H1 (cell line): ENCODE data around the gene POGZ. TPM values are rescaled to one million over a fixed set of nuclear protein-coding genes. Genes with fewer than 3 reads are reported as not detected.

Source experiments
- CTCF ChIA-PET: fragments of 300-600 bp; sonication (Branson Sonifier 250); formaldehyde crosslinking; loops from one replicate; lab custom pipeline; 2021; ENCODE audit not compliant: partially characterized antibody; lab: Charles Lee
- POLR2A ChIA-PET: fragments of 300-600 bp; sonication (Branson Sonifier 250); formaldehyde crosslinking; loops from one replicate; lab custom pipeline; 2021; ENCODE audit warnings: inconsistent platforms; ENCODE audit not compliant: partially characterized antibody; lab: Charles Lee
- DNase-seq, 2 experiments: peaks; one replicate each; pipeline versions ENCODE4 v3.0.0 to v3.0.0-alpha.2; 2010 to 2022; ENCODE audit warnings: low spot score in 2 of 2, low read depth in 1 of 2, mixed read lengths in 1 of 2
- FAIRE-seq: peaks from 2 replicates; lab custom pipeline; 2011; peaks lifted over from hg19 to GRCh38; lab: Jason Lieb, UNC
- H2AFZ ChIP-seq: 2 replicates; pipeline ENCODE4 v1.8.1; 2012; ENCODE audit warnings: low read length, inconsistent platforms
- H2AK5ac ChIP-seq: 2 replicates; pipeline ENCODE4 v1.6.1; 2013; ENCODE audit warnings: low read depth, low read length
- H2BK120ac ChIP-seq: replicated peaks from 2 replicates; pipeline ENCODE3; 2013; ENCODE audit warnings: low read depth, low read length, inconsistent platforms
- H2BK12ac ChIP-seq: 2 replicates; pipeline ENCODE4 v1.6.1; 2013; ENCODE audit warnings: low read depth, low read length
- H2BK15ac ChIP-seq: 2 replicates; pipeline ENCODE4 v1.6.1; 2013; ENCODE audit warnings: low read length
- H2BK20ac ChIP-seq: 2 replicates; pipeline ENCODE4 v1.6.1; 2013; ENCODE audit warnings: low read length
- H2BK5ac ChIP-seq: 2 replicates; pipeline ENCODE4 v1.6.1; 2013; ENCODE audit warnings: low read depth, low read length
- H3K14ac ChIP-seq: 2 replicates; pipeline ENCODE4 v1.6.1; 2013; ENCODE audit warnings: inconsistent platforms; ENCODE audit not compliant: insufficient read length
- H3K18ac ChIP-seq: 2 replicates; pipeline ENCODE4 v1.6.1; 2013; ENCODE audit warnings: low read length; ENCODE audit errors: extremely low read depth
- H3K23ac ChIP-seq: 2 replicates; pipeline ENCODE4 v1.6.1; 2013; ENCODE audit warnings: inconsistent platforms; ENCODE audit not compliant: insufficient read length
- H3K23me2 ChIP-seq: 2 replicates; pipeline ENCODE4 v1.6.1; 2013; ENCODE audit warnings: low read depth, low read length
- H3K27ac ChIP-seq: 2 replicates; pipeline ENCODE4 v1.6.1; 2011; ENCODE audit warnings: low read depth, low read length, inconsistent platforms
- H3K27me3 ChIP-seq, 4 experiments: replicated peaks in 1 of 4; 1 replicate in 1 of 4; 2 replicates in 3 of 4; pipeline versions ENCODE4 v1.6.1 to v1.8.1; 2011 to 2013; ENCODE audit warnings: low read length in 3 of 4, mild to moderate bottlenecking in 3 of 4, inconsistent platforms in 2 of 4, mixed read lengths in 2 of 4, moderate library complexity in 1 of 4; ENCODE audit not compliant: control insufficient read depth in 3 of 4, insufficient read depth in 3 of 4; ENCODE audit errors: extremely low read depth in 1 of 4
- H3K36me3 ChIP-seq, 4 experiments: 2 replicates each; pipeline versions ENCODE4 v1.6.1 to v1.8.1; 2011 to 2013; ENCODE audit warnings: mild to moderate bottlenecking in 4 of 4, low read length in 3 of 4, moderate library complexity in 2 of 4, control low read depth in 1 of 4, inconsistent platforms in 1 of 4; ENCODE audit not compliant: insufficient read depth in 4 of 4, control insufficient read depth in 2 of 4
- H3K4ac ChIP-seq: replicated peaks from 2 replicates; pipeline ENCODE3; 2013; ENCODE audit warnings: low read length, low read depth, mixed read lengths, inconsistent platforms; ENCODE audit not compliant: insufficient read length
- H3K4me1 ChIP-seq, 4 experiments: replicated peaks in 1 of 4; 1 replicate in 1 of 4; 2 replicates in 3 of 4; pipeline versions ENCODE4 v1.6.1 to v1.8.1; 2011 to 2013; ENCODE audit warnings: low read length in 3 of 4, inconsistent platforms in 2 of 4, mixed read lengths in 1 of 4; ENCODE audit not compliant: insufficient read depth in 4 of 4, control insufficient read depth in 3 of 4
- H3K4me2 ChIP-seq, 2 experiments: 2 replicates each; pipeline versions ENCODE4 v1.6.1 to v1.8.1; 2011 to 2013; ENCODE audit warnings: low read depth in 2 of 2, low read length in 2 of 2, control low read depth in 1 of 2, inconsistent platforms in 1 of 2, mild to moderate bottlenecking in 1 of 2; ENCODE audit not compliant: insufficient read depth in 1 of 2
- H3K4me3 ChIP-seq, 4 experiments: fragments of 200-600, 300-600 bp in 1 of 4; sonication (generic), shearing (Covaris generic), sonication (Bioruptor Twin) in 1 of 4; 2 replicates each; pipeline versions ENCODE4 v1.5.1 to v1.8.1; 2011 to 2016; ENCODE audit warnings: low read length in 4 of 4, low read depth in 3 of 4, control low read depth in 2 of 4, inconsistent platforms in 2 of 4, mild to moderate bottlenecking in 2 of 4, mixed read lengths in 1 of 4, moderate library complexity in 1 of 4; ENCODE audit not compliant: insufficient read depth in 2 of 4; ENCODE audit errors: extremely low read depth in 1 of 4
- H3K56ac ChIP-seq: replicated peaks from 2 replicates; pipeline ENCODE3; 2013; ENCODE audit warnings: low read depth, mild to moderate bottlenecking, mixed read lengths, low read length, inconsistent platforms; ENCODE audit not compliant: insufficient read length
- H3K79me1 ChIP-seq: 2 replicates; pipeline ENCODE4 v1.6.1; 2013; ENCODE audit warnings: low read depth, low read length, control low read depth
- H3K79me2 ChIP-seq, 2 experiments: 2 replicates each; pipeline versions ENCODE4 v1.6.1 to v1.8.1; 2012 to 2013; ENCODE audit warnings: low read length in 2 of 2, mild to moderate bottlenecking in 2 of 2, inconsistent platforms in 1 of 2; ENCODE audit not compliant: insufficient read depth in 2 of 2, control insufficient read depth in 1 of 2
- H3K9ac ChIP-seq, 4 experiments: replicated peaks in 1 of 4; 1 replicate in 1 of 4; 2 replicates in 3 of 4; pipeline versions ENCODE4 v1.6.1 to v1.8.1; 2011 to 2013; ENCODE audit warnings: low read depth in 3 of 4, low read length in 3 of 4, control low read depth in 2 of 4, mild to moderate bottlenecking in 2 of 4, moderate library complexity in 2 of 4, inconsistent platforms in 1 of 4; ENCODE audit errors: extremely low read depth in 1 of 4
- H3K9me3 ChIP-seq, 2 experiments: 2 replicates each; pipeline versions ENCODE4 v1.6.1 to v1.8.1; 2012 to 2013; ENCODE audit warnings: mild to moderate bottlenecking in 2 of 2, moderate library complexity in 2 of 2, control low read depth in 1 of 2, inconsistent platforms in 1 of 2, low read depth in 1 of 2, low read length in 1 of 2, mixed read lengths in 1 of 2; ENCODE audit not compliant: insufficient read depth in 2 of 2
- H4K20me1 ChIP-seq, 2 experiments: replicated peaks in 1 of 2; 2 replicates each; pipeline versions ENCODE3 to v1.8.1; 2011 to 2013; ENCODE audit warnings: inconsistent platforms in 2 of 2, low read length in 2 of 2, mild to moderate bottlenecking in 1 of 2; ENCODE audit not compliant: insufficient read depth in 2 of 2, control insufficient read depth in 1 of 2
- H4K5ac ChIP-seq: 2 replicates; pipeline ENCODE4 v1.6.1; 2013; ENCODE audit warnings: low read length, low read depth, mixed read lengths, inconsistent platforms; ENCODE audit not compliant: insufficient read length
- H4K8ac ChIP-seq: 2 replicates; pipeline ENCODE4 v1.8.0; 2013; ENCODE audit warnings: mild to moderate bottlenecking, moderate library complexity, low read length, inconsistent platforms; ENCODE audit not compliant: insufficient read depth; ENCODE audit errors: extremely low read depth
- H4K91ac ChIP-seq: replicated peaks from 2 replicates; pipeline ENCODE3; 2013; ENCODE audit warnings: low read length, mixed read lengths, inconsistent platforms; ENCODE audit not compliant: insufficient read length
- SAP30 ChIP-seq: fragments of 300-600 bp; sonication (generic); IDR thresholded peaks from 2 replicates; pipeline ENCODE4 v1.7.1; 2012; ENCODE audit warnings: low read length, moderate library complexity, mild to moderate bottlenecking, inconsistent platforms; ENCODE audit not compliant: insufficient read depth, insufficient replicate concordance
- TEAD4 ChIP-seq: IDR thresholded peaks from 2 replicates; pipeline ENCODE4 v1.6.1; 2012; ENCODE audit warnings: low read depth, low read length, inconsistent platforms, mixed read lengths
- WGBS, 2 experiments: shearing (Covaris generic) in 1 of 2; methylation state at CpG; one replicate each; pipeline versions ENCODE4 v1.1.6 to v1.1.7; 2013 to 2015; ENCODE audit warnings: low lambda C conversion rate in 2 of 2, mixed read lengths in 2 of 2, inconsistent platforms in 1 of 2, low coverage in 1 of 2, missing lambda C conversion rate in 1 of 2; ENCODE audit not compliant: insufficient replicate concordance in 2 of 2, insufficient coverage in 1 of 2, insufficient read length in 1 of 2; ENCODE audit errors: extremely low coverage in 1 of 2, missing lambda C conversion rate in 1 of 2; 5-methylcytosine and 5-hydroxymethylcytosine counted together
- polyA plus RNA-seq, 7 experiments: library from polyadenylated mRNA; depleted of rRNA in 3 of 7; stranded (reverse) in 5 of 7; unstranded in 2 of 7; fragments of >200 nt in 5 of 7; fragments of 200-250 nt in 2 of 7; gene quantifications; 1 replicate in 5 of 7; 2 replicates in 1 of 7; 4 replicates in 1 of 7; pipeline versions ENCODE4 v1.2.1 to v1.2.3, GENCODE V29; 2011 to 2013; ENCODE audit warnings: missing spikeins in 2 of 7, mixed read lengths in 2 of 7
- total RNA-seq: library from RNA; stranded (reverse); fragmentation: NEBNext Ultra II Directional; extraction: Animal tissue kit (Norgen Biotek cat#: 25700); gene quantifications from 2 replicates; pipeline ENCODE4 v1.2.1, GENCODE V29; 2021

POGZ gene
- total and polyA plus RNA-seq, 2 of the 8 experiments (the other 6 are each of a cell fraction or from before 2014, with no cell fraction given): 66.4 to 105 TPM

DNA sequence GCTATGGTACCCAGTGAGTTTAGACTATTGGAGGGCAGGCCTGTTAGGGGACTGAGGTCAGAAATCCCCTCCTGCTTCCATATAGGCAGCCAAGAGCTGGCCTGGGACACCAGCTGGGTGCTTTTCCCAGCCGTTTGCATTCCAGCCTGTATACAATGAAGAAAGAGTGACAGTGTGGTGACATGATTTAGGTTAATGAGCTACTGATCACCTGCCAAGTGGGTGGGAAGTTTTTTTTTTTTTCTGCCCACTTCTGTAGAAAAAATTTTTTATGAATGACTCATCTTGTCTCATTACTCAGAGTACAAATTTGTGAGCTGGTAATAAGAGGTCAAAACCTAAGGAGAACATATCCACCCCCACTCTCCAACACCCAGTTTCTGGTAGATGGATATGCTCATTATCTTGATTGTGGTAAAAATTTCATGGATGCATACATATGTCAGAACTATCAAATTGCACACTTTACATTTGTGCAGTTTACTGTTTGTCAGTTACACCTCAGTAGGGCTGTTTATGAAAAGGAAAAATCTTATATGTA, 35.5 kb upstream of the POGZ start:
- H4K91ac ChIP-seq: no peak overlapping the region
- H3K18ac ChIP-seq: no peak overlapping the region
- H4K20me1 ChIP-seq: no peaks in the 10 kb centered on the region
- no peak overlapping the region for H3K4me3 ChIP-seq
- no peak overlapping the region for H2BK12ac ChIP-seq
- H4K5ac ChIP-seq: no peak overlapping the region
- DNase-seq: no peak
- no peak overlapping the region for H3K56ac ChIP-seq
- H2BK20ac ChIP-seq: no peak overlapping the region
- H4K8ac ChIP-seq: no peak overlapping the region
- CTCF ChIA-PET: interaction anchor here (1.3 kb wide), 1 partner anchor 11 kb away, joined by 5 read pairs; no protein-coding TSS in a partner anchor
- no peak for FAIRE-seq
- no peaks in the 10 kb centered on the region for H3K9me3 ChIP-seq
- H2AK5ac ChIP-seq: no peak overlapping the region
- no peaks in the 10 kb centered on the region for H3K36me3 ChIP-seq
- no peaks in the 10 kb centered on the region for H3K27me3 ChIP-seq
- H3K4me1 ChIP-seq: no peaks in the 10 kb centered on the region
- H3K4ac ChIP-seq: no peak overlapping the region
- H3K27ac ChIP-seq: no peak overlapping the region
- WGBS, 2 experiments: 0% methylated on average over 1 of the region's 1 CpG; no CpG with 5 or more reads in 1 of the 2 experiments
- H3K9ac ChIP-seq: no peak overlapping the region
- no peaks in the 10 kb centered on the region for H3K23me2 ChIP-seq
- H2BK5ac ChIP-seq: no peak overlapping the region
- H3K4me2 ChIP-seq: no peak overlapping the region
- POLR2A ChIA-PET: interaction anchor here (0.7 to 1.3 kb wide), 5 partner anchors 14 to 46 kb away, joined by 3 to 4 read pairs (median 3); no protein-coding TSS in a partner anchor
- no peak overlapping the region for H2BK15ac ChIP-seq
- H3K23ac ChIP-seq: no peak overlapping the region
- H3K79me1 ChIP-seq: no peaks in the 10 kb centered on the region
- H2BK120ac ChIP-seq: no peak overlapping the region
- H2AFZ ChIP-seq: no peak overlapping the region
- H3K14ac ChIP-seq: no peak overlapping the region
- H3K79me2 ChIP-seq: no peaks in the 10 kb centered on the region
- TF ChIP-seq SAP30: no peak
- peak; percentile 47; the same call in 1 of the 2 replicates for TF ChIP-seq TEAD4
